C4-2B (cell line): ENCODE data around the gene SLC25A43.

Experiments
- CTCF ChIP-seq: fragments of 450-650 bp; conservative IDR thresholded peaks from 2 replicates; pipeline ENCODE4 v1.5.1; 2017; ENCODE audit warnings: mild to moderate bottlenecking
- ZFX ChIP-seq: fragments of 450-650 bp; IDR thresholded peaks from 2 replicates; pipeline ENCODE4 v1.6.1; 2017

- TF ChIP-seq CTCF, result no peak
- TF ChIP-seq ZFX, result no peak
These were observed 54.1 kb downstream of the SLC25A43 start for GRCh38 chrX:119453202-119453601.
